HL-60 (cell line): Measurements from ENCODE around the gene TFB1M.

Experiments
- GABPA ChIP-seq: IDR thresholded peaks from 2 replicates; pipeline ENCODE4 v1.6.1; 2012; ENCODE audit warnings: low read depth
- POLR2AphosphoS5 ChIP-seq: IDR thresholded peaks from 2 replicates; pipeline ENCODE4 v1.6.1; 2012; ENCODE audit warnings: low read depth
- TF ChIP-seq, protein P1 (sequence below): IDR thresholded peaks from one replicate; pipeline ENCODE4 v1.5.1; 2011; ENCODE audit warnings: low read length, control low read depth, inconsistent platforms; ENCODE audit not compliant: insufficient read depth

DNA sequence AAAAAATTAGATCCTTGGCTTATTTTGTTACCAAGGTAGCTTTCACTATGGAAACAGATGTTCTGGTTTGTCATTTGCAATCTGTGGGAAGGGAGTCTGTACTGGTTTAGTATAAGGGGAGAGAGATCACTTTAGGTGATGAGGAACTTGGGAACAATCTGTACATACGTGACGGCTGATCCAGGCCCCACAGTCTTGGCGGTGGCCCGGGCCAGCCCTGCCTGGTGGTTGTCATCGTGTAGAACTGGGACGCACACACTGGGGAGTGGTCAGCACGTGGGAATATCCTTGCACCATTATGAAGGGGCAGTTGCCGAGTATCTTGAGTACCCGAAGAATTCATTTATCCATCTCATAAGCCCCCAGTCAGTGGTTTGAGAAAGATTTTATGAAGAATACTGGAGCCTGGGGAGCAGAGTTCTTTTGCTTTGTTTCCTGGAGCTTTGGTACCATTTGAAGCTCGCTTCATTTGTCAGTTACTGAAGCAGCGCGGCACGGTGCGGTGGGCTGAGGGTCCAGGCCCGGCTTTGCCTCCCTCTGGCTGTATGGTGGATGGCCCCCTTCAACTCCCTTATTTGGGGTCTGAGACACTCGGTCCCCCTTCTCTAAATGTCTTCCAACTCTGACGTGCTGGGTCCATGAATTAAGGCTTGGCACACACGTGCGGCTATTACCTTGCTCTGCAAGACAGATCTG, 73.2 kb downstream of the TFB1M start:
- TF ChIP-seq, protein P1, sequence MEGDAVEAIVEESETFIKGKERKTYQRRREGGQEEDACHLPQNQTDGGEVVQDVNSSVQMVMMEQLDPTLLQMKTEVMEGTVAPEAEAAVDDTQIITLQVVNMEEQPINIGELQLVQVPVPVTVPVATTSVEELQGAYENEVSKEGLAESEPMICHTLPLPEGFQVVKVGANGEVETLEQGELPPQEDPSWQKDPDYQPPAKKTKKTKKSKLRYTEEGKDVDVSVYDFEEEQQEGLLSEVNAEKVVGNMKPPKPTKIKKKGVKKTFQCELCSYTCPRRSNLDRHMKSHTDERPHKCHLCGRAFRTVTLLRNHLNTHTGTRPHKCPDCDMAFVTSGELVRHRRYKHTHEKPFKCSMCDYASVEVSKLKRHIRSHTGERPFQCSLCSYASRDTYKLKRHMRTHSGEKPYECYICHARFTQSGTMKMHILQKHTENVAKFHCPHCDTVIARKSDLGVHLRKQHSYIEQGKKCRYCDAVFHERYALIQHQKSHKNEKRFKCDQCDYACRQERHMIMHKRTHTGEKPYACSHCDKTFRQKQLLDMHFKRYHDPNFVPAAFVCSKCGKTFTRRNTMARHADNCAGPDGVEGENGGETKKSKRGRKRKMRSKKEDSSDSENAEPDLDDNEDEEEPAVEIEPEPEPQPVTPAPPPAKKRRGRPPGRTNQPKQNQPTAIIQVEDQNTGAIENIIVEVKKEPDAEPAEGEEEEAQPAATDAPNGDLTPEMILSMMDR = no peak
- TF ChIP-seq POLR2AphosphoS5 = no peak
- TF ChIP-seq GABPA = no peak
